ENCODE measurements around the gene DDB1. TPM values are rescaled to one million over a fixed set of nuclear protein-coding genes. Genes with fewer than 3 reads are reported as not detected.

The DDB1 gene
- polyA plus RNA-seq, 3 donors, result 54.1 to 97.2 (median 86.6) TPM

DNA sequence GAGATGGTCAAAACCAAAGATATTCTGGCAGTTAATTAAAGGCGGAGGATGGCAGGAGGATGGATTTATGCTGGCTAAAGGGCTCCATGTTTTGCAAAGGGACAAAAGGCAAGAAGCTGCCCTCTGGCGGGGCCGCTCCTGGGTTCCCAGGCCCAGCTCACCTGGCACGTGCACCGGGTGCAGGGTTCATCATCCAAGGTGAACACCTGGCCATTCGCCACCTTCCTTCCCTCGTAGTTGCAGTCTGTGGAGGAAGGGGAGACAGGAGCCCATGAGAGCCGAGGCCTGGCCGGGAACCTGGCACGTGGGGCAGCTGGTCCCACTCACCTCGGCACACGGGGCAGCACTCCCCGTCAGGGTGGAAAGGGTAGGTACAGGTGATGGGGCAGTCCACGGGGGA lies 68.1 kb downstream of the DDB1 start:
- intact Hi-C loops (cut with micrococcal nuclease), result no loop called here
- no peak overlapping the region for H3K27ac Mint-ChIP-seq
- DNase-seq, result no peak

GRCh38 chr11:61264371-61264770 lies 68.5 kb downstream of the DDB1 start:
- 97% methylated on average over 4 of the region's 6 CpGs for WGBS (ENCODE audit: insufficient coverage)
- Mint-ChIP-seq H3K4me3 (no peak overlapping the region), H3K27me3 (ENCODE audit: low read depth in 3 of 3) (peaks cover 0 to 4% (median 3%) of the 10 kb centered on the region in 3 donors), H3K36me3 (no peaks in the 10 kb centered on the region), H3K9me3 (peaks cover 0 to 2% (median 0%) of the 10 kb centered on the region in 7 donors), H3K27ac (no peak overlapping the region), H3K4me1 (no peaks in the 10 kb centered on the region)
- Histone ChIP-seq H3K9me3 (replicated peaks in 1 of 2; ENCODE audit: control insufficient read depth in 1 of 2, insufficient read depth in 1 of 2, low read length in 2 of 2) (no peaks in the 10 kb centered on the region), H3K27ac (ENCODE audit: low read depth in 1 of 2, low read length in 2 of 2) (no peak overlapping the region), H3K9ac (ENCODE audit: insufficient read depth, low read length, poor library complexity, severe bottlenecking) (no peak overlapping the region), H3K79me2 (ENCODE audit: insufficient read depth, low read length) (no peaks in the 10 kb centered on the region), H3K4me2 (replicated peaks; ENCODE audit: extremely low read depth, low read length, poor library complexity, severe bottlenecking) (no peak overlapping the region), H2AFZ (ENCODE audit: insufficient read depth, low read depth, low read length, poor library complexity, severe bottlenecking) (no peak overlapping the region), H4K20me1 (ENCODE audit: insufficient read depth, low read length) (no peaks in the 10 kb centered on the region), H3K36me3 (replicated peaks in 1 of 2; ENCODE audit: control insufficient read depth in 1 of 2, insufficient read depth in 2 of 2, low read length in 2 of 2) (no peaks in the 10 kb centered on the region), H3K4me1 (ENCODE audit: control insufficient read depth in 1 of 2, insufficient read depth in 2 of 2, low read length in 2 of 2) (no peaks in the 10 kb centered on the region), H3K27me3 (ENCODE audit: control insufficient read depth in 2 of 2, insufficient read depth in 2 of 2, low read length in 2 of 2) (no peaks in the 10 kb centered on the region), H3K4me3 (replicated peaks in 1 of 3; ENCODE audit: low read depth in 2 of 3, low read length in 3 of 3) (no peak overlapping the region)
- TF ChIP-seq CTCF (IDR thresholded peaks at IDR 0.05), result no peak
- no peak for DNase-seq
- intact Hi-C loops (cut with micrococcal nuclease), result no loop called here

More for the DNA sequence above, 68.1 kb downstream of the DDB1 start:
- Histone ChIP-seq H3K4me3 (replicated peaks in 1 of 3; ENCODE audit: low read depth in 2 of 3, low read length in 3 of 3) (no peak overlapping the region), H3K27ac (ENCODE audit: low read depth in 1 of 2, low read length in 2 of 2) (no peak overlapping the region), H2AFZ (ENCODE audit: insufficient read depth, low read depth, low read length, poor library complexity, severe bottlenecking) (no peak overlapping the region), H3K79me2 (ENCODE audit: insufficient read depth, low read length) (no peaks in the 10 kb centered on the region), H3K9ac (ENCODE audit: insufficient read depth, low read length, poor library complexity, severe bottlenecking) (no peak overlapping the region), H3K4me2 (replicated peaks; ENCODE audit: extremely low read depth, low read length, poor library complexity, severe bottlenecking) (no peak overlapping the region), H4K20me1 (ENCODE audit: insufficient read depth, low read length) (no peaks in the 10 kb centered on the region), H3K27me3 (ENCODE audit: control insufficient read depth in 2 of 2, insufficient read depth in 2 of 2, low read length in 2 of 2) (no peaks in the 10 kb centered on the region), H3K4me1 (ENCODE audit: control insufficient read depth in 1 of 2, insufficient read depth in 2 of 2, low read length in 2 of 2) (no peaks in the 10 kb centered on the region), H3K36me3 (replicated peaks in 1 of 2; ENCODE audit: control insufficient read depth in 1 of 2, insufficient read depth in 2 of 2, low read length in 2 of 2) (no peaks in the 10 kb centered on the region), H3K9me3 (replicated peaks in 1 of 2; ENCODE audit: control insufficient read depth in 1 of 2, insufficient read depth in 1 of 2, low read length in 2 of 2) (no peaks in the 10 kb centered on the region)
- H3K4me3 Mint-ChIP-seq, result no peak overlapping the region
- WGBS (ENCODE audit: insufficient coverage), result 94% methylated on average over 14 of the region's 14 CpGs
- no peak for TF ChIP-seq CTCF (IDR thresholded peaks at IDR 0.05)
- H3K9me3 Mint-ChIP-seq, result peaks cover 0 to 2% (median 0%) of the 10 kb centered on the region in 7 donors
- no peaks in the 10 kb centered on the region for H3K36me3 Mint-ChIP-seq
- no peaks in the 10 kb centered on the region for H3K4me1 Mint-ChIP-seq
- peaks cover 0 to 4% (median 3%) of the 10 kb centered on the region in 3 donors for H3K27me3 Mint-ChIP-seq (ENCODE audit: low read depth in 3 of 3)

Data from CD14-positive monocyte (primary cell).